Omental fat pad (tissue), 4 donors: ENCODE measurements around the gene GRM2. TPM values are rescaled to one million over a fixed set of nuclear protein-coding genes. Genes with fewer than 3 reads are reported as not detected.
A peak's percentile ranks its signal among the peaks of the same experiment; 100 is the strongest.

Experiments
- ATAC-seq: fragments of 150-250 bp; one replicate; pipeline ENCODE4 v1.9.1; 2016; ENCODE audit warnings: mild to moderate bottlenecking, moderate library complexity; ENCODE audit not compliant: low FRiP score
- DNase-seq: peaks from one replicate; pipeline ENCODE4 v3.0.0-alpha.2; 2019; ENCODE audit warnings: low spot score
- CTCF ChIP-seq, 3 donors: fragments of 450-650 bp; IDR thresholded peaks; one replicate each; pipeline ENCODE4 v1.5.1; 2016 to 2017; ENCODE audit warnings: antibody characterized with exemption in 3 of 3, mild to moderate bottlenecking in 3 of 3, moderate library complexity in 2 of 3
- total RNA-seq, 4 donors: library from RNA; depleted of rRNA; stranded (reverse); fragments of >200 nt; gene quantifications; one replicate each; pipeline ENCODE4 v1.1.0, GENCODE V29; 2016

The GRM2 gene
- total RNA-seq, 4 donors from 2014 or later = 0.06 to 0.48 (median 0.19) TPM; not detected in 1

GRCh38 chr3:51703761-51704510, 2.9 kb upstream of the GRM2 start:
- ATAC-seq (no peak), DNase-seq (no peak)
- no peak for TF ChIP-seq CTCF (IDR thresholded peaks at IDR 0.05)

- ATAC-seq = no peak
- no peak for DNase-seq
- no peak for TF ChIP-seq CTCF (IDR thresholded peaks at IDR 0.05)
These were observed 2.3 kb upstream of the GRM2 start for GRCh38 chr3:51704511-51704950.

DNA sequence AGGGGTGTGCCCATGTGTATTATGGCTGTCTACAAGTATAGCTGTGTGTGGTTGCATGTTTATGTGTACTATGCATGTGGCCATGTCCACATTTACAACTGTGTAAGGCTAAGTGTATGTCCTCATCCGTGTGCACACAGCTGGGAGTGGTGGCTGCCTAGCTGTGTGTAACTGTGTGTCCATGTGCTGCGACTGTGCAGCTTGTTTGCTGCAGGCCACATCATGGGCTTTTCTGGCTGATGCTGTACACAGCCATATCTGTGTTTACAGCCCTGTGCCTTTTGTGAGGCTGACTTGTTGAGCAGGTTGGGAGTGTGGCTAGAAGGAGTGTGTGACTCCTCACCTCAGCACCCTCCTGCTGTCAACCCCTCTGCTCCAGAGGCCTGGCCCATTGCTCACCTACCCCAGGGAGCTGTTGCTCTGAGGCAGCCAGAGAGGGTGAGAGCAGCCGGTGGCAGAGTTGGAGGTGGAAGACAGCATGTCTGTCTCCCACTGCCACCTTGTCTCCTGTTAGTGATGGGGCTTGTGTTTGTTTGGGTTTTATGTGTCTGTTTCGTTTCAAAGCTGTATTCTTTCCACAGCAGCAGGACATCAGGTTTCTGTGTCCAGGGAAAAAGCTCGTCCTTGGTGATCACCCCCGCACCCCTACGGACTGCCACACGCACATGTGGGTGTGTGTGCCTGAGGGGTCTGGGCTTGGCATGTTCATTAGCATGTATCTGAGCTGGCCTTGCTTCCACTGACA, 1.4 kb upstream of the GRM2 start:
- DNase-seq = peak; percentile 3
- no peak for TF ChIP-seq CTCF (IDR thresholded peaks at IDR 0.05)
- ATAC-seq = no peak

GRCh38 chr3:51706021-51706485, 815 bp upstream of the GRM2 start:
- DNase-seq = peak; percentile 20
- no peak for TF ChIP-seq CTCF (IDR thresholded peaks at IDR 0.05)
- ATAC-seq = no peak

DNA sequence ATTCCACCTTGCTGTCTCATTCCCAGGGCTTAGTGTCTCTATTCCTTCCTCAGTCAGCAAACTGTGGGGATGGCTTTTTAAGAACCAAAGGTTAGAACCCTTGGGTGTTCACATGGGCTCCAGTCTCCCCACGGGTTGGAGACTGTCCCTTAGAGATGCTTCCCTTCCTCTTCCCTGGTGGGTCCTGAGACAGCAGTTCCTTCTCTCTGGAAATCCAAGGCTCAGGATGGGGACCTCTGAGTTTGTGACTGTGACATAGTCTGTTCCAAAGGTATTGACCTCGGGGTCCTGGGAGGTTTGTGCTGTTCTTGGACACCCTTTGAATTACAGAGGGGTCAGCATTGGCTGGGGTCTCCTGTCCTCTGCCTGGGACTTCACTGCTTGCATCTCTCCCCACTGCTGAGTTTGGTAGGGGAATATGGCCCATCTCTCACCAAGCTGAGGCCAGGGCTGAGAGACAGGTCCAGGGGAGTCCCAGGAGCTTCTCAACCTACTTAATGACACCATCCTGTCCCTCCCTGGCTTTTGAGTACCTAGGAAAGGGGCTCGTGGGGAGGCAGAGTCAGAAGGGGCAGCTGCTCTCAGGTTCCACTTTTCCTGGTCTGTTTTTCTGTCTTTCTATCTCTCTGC, 1.5 kb downstream of the GRM2 start:
- TF ChIP-seq CTCF (IDR thresholded peaks at IDR 0.05) = no peak
- no peak for ATAC-seq

GRCh38 chr3:51709004-51709420, 2.1 kb downstream of the GRM2 start:
- ATAC-seq = no peak
- no peak for DNase-seq
- TF ChIP-seq CTCF (IDR thresholded peaks at IDR 0.05) = no peak

More for the DNA sequence above, 1.5 kb downstream of the GRM2 start:
- no peak for DNase-seq
